Adrenal gland (tissue), 5 donors: ENCODE results near the gene ICAM1.

Experiments used
- POLR2A ChIP-seq, 2 donors: fragments of 450-650 bp; IDR thresholded peaks; one replicate each; pipeline ENCODE4 v1.6.1; 2017; ENCODE audit warnings: antibody characterized with exemption in 2 of 2, mild to moderate bottlenecking in 2 of 2, moderate library complexity in 1 of 2
- TF ChIP-seq, protein P1 (sequence below), 6 experiments: fragments of 450-650 bp in 4 of 6; fragments of 200-600 bp in 2 of 6; sonication (generic) in 1 of 6; IDR thresholded peaks; 1 replicate in 5 of 6; 2 replicates in 1 of 6; pipeline versions ENCODE4 v1.5.1 to v1.8.0; 2016 to 2021; ENCODE audit warnings: antibody characterized with exemption in 6 of 6, mild to moderate bottlenecking in 2 of 6, moderate library complexity in 1 of 6
- donor health status: DM: no; HTN: no; CAD: no.

DNA sequence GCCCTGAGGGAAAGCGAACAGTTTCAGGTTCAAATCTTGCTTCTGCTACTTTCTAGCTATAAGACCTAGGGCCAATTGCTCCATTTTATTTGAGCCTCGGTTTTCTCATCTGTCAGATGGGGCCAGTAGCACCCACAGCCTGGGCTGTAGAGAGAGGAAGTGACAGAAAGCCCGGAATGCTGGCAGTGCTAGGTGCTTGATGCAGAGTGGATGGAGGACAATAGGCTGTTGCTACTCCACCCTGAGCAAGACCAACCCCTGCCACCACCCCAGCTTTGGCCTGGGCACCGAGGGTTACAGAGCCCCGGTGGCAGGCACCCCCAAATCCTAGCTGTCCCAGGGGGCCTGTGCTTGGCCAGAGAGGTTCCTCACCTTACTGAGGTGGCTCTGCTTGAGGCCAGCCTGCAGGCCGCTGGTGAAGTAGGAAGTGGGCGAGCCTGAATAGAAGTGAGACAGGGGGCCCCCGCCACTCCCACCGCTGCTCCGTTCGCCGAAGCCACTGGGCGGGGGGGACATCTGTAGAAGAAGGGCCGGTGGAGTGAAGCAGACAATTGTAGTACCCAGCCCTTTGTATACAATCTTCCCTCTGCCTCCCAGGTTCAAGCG lies 47.0 kb downstream of the ICAM1 start:
- TF ChIP-seq, protein P1, sequence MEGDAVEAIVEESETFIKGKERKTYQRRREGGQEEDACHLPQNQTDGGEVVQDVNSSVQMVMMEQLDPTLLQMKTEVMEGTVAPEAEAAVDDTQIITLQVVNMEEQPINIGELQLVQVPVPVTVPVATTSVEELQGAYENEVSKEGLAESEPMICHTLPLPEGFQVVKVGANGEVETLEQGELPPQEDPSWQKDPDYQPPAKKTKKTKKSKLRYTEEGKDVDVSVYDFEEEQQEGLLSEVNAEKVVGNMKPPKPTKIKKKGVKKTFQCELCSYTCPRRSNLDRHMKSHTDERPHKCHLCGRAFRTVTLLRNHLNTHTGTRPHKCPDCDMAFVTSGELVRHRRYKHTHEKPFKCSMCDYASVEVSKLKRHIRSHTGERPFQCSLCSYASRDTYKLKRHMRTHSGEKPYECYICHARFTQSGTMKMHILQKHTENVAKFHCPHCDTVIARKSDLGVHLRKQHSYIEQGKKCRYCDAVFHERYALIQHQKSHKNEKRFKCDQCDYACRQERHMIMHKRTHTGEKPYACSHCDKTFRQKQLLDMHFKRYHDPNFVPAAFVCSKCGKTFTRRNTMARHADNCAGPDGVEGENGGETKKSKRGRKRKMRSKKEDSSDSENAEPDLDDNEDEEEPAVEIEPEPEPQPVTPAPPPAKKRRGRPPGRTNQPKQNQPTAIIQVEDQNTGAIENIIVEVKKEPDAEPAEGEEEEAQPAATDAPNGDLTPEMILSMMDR (IDR thresholded peaks at IDR 0.05), result no peak
- TF ChIP-seq POLR2A (IDR thresholded peaks at IDR 0.05), result no peak
